Fibroblast of skin of left biceps (primary cell): ENCODE results near the gene NAV2.

Source experiments
- DNase-seq, 2 experiments: peaks; one replicate each; pipeline ENCODE4 v3.0.0-alpha.2; 2013; ENCODE audit warnings: low read depth in 2 of 2

NAV2 gene

DNA sequence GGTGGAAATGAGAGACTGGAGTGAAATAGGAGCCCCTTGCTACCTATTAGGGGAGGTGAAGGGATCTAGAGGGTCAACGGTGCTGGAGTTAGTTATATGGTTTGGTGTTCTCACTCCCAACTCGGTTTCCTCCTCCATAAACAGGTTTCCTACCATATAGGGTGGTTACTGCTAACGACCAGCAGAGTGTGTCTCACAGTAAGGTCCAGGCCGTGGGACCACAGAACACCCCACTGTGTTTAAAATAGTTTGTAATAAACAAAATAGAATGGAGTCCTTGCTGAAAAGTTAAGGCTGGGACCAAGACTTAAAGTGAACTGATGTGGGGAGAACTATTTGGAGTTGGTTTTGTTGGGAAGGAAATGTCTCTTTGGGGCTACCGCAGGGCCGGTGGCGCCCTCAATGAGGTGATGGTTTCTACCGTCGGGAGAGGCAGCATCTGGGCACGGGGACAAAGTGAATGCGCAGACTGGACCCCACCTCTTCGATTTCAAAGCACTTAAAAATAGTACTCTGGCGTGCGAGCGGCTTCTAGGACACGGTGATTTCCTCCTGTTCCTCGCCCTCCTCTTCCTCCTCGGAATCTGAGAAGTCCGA lies 443.1 kb downstream of the NAV2 start:
- DNase-seq = no peak

DNA sequence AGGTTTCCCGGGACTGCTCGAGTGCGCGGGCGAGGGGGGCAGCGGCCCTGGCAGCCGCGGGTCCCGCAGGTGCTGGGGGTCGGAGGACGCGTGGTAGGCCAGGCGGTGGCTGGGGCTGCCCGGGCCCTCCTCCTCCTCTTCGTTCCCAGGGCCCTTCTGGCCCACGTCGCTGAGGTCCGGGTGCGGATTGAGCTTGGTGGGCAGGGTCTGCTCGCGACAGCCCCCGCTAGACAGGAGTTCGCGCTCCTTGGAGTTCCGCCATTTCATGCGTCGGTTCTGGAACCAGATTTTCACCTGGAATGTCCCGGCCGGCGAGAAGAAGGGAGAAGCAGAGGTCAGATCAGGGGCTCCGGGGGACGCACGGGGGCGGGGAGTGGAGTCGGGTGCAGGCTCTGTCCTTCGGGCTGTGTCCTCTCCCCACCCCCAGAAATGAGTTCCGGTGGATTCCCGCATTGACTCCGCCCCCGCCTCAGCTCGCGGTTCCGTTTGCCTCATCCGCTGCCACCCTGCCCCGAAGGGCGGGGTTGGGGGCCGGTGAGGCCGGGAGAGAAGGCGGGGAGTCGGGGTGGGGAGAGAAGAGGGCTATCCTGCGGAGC lies 443.7 kb downstream of the NAV2 start:
- DNase-seq = no peak

DNA sequence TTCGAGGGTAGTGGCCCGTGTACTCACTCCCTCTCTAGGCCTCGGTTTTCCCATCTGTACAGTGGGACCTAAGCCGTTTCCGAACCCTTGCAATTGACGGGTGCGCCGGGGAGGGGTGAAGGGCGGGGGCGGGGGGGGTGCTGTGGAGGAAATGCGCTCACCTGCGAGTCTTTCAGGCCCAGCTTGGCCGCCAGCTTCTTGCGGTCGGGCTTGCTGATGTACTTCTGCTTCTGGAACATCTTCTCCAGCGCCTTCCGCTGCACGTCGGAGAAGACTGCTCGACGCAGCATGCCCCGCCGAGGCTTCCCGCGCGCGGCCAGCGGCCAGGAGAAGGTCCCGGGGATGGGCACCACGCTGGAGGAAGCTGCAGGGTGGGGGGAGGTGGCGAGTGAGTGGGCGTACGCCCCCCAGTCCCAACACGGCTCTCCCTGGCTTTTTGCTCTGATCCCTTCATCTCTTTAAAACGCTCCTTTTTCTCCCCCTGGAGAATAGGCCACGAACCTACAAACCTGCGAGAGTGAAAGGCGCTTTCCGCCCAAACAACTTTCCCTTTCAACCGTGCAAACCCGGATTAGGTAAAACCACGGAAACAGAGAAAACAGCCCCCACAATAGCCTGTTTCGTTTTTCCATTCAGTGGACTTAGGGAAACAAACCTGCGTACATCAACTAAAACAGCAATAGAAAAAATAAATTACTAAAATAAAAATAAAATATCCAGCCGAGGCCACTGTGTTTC lies 444.4 kb downstream of the NAV2 start:
- DNase-seq = no peak

DNA sequence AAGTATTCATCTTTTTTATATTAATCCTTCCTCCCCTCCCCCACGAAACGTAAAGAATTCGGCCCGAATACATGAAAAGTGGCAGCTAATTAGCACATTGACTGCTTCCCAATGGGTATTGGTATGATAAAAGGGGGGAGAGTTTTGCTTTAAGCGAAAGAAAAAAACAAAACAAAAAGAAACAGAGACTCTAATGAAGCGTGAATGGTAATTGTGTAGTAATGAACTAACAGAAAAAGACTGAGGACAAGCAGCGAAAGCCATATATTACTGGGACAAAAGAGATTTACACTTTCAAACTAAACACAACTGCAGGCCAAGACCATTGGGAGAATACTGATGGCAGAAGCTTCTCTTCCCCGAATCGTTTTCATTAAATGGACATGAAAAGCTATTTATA lies 445.1 kb downstream of the NAV2 start:
- no peak for DNase-seq

DNA sequence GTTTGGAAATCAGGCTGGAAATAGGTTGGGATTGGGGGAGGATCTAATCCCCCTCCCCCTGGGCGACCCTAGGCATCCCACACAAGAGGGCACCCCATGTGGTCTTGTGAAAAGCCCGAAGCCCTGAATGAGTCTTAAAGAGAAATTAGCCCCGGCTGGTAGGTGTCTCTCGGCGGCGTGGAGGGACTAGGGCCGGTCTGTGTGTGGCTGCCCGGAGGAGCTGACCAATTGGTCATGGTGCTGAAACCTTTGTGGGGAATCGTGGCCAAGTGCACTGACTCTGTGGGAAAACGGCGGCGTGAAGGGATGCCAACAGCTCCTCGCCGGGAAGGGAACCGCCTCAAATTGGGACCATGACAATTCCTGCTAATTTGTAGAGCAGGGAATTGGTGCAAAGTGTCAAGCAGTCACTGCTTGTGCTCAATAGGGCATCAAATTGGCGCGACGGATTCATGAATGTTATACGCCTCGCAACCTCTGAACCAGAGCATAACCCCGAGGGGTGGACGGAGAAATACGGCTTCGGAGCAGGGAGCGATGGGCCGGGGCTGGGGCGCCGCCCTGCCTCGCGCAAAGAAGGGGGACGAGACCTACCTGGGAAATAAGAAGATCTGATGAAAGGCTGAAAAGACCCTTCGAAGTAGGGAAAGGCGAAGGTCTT lies 446.1 kb downstream of the NAV2 start:
- DNase-seq = peak; percentile 10 to 24

DNA sequence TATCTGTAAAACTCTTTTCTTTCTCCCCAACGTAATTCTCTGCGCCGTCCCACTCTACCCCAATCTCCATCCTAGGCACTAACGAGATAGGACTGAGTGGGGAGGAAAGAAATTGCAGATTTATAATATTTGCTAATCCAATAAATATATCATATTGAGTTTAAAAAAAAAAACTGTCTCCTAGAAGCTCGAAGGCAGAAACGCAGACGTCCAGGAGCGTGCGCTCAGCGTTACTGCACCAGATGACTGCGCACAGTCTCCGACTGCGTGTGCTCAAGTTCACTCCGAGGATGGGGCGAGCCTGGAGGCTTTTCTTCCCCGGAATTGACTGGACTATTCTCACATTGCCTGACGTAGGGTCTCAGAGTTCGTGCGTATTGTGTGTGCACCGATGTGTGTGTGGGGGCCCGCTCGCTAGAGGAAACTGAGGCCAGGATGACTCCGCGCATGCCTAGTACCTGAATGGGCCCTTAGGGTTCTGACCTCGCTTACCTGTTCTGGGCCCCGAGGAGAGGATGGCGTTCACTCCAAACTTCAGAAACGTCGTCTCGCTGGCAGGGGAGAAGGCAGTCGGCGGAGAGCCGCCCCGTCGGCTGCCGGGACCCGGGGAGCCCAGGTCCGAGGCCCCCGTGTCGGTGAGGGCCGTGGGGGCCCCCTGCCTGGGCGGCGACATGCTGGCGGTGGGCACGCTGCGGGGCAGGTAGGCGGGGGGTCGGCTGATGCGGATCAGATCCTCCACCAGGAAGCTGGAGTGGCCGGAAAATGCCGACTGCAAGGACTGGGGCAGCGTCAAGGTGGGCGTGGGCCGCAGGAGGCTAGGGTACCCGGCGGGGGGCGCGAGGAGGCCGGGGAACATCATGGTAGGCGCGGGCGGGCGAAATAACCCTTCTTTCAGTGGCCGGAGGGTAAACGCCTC lies 447.1 kb downstream of the NAV2 start:
- DNase-seq = no peak

DNA sequence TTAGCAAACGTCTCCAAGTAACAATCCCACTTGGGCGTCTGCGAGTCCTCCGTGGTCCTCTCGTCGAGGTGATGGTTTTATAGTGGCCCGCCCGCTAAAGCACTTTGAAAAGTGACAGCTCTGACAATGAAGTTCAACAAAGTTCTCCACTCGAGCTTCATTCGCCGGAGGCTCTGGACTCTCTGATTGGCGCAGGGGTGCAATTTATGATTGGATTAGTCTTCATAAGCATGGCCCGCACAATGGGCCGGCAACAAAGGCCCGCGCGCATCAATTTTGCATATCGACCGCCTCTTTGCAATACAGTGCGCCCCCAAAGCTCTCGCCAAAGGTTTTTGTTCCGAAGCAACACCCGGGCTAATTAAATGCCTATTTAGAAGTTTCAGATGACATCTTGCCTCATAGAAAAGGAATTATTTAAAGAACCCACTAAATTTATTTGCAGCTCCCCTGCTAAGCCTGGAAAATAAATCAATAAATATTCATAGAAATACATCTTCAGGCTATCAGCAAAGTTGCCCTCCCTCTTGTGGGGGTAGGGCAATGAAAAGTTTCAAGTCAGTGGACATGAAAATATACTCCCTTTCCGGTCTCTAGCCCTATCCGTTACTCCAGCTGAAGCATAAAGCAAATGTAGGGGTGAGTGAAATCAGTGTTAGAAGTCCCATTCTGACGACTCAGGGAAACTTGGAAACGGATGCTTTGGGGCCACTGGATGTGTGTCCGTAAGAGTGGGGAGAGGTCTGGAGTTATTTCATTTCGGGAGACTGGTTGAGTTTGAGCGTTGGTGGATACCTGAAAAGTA lies 448.0 kb downstream of the NAV2 start, which contains the start of gene DBX1:
Gene DBX1, minus strand, starts transcription at position 51 of the 805 bp plus-strand sequence. CDS start 151 bp downstream, outside the sequence.
- no peak for DNase-seq

DNA sequence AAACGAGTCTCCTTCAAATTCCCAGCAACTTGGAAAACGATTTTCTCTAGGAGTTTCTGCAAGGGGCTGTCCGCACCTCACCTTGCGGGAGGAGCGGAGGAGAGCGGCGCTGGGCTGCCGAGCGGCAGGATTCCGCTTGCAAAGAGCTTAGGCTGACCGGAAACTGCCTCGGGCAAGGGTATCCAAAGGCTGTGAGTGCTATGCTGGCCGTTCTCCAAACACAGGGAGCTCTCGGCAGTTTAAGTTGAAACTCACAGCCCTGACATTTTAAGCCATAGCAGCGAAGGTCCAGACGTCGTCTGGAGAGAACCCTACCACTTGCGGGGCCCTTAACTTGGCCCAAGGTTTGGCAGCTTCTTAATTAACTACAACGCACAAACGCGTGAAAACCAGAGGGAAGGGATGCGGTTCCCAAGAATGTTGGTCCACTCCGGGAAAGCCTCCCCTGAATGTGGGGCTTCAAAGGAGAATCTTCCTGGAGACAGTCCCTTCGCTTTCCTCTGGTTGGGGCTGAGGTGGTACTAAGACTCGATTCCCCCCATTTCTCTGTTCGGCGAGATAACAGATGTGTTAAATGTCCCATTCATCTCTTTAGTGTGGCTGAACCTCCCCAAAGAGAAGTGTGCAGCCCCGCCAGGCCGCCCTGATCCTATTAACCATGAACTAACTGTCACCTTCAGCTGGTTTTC lies 448.7 kb downstream of the NAV2 start:
- DNase-seq = no peak

DNA sequence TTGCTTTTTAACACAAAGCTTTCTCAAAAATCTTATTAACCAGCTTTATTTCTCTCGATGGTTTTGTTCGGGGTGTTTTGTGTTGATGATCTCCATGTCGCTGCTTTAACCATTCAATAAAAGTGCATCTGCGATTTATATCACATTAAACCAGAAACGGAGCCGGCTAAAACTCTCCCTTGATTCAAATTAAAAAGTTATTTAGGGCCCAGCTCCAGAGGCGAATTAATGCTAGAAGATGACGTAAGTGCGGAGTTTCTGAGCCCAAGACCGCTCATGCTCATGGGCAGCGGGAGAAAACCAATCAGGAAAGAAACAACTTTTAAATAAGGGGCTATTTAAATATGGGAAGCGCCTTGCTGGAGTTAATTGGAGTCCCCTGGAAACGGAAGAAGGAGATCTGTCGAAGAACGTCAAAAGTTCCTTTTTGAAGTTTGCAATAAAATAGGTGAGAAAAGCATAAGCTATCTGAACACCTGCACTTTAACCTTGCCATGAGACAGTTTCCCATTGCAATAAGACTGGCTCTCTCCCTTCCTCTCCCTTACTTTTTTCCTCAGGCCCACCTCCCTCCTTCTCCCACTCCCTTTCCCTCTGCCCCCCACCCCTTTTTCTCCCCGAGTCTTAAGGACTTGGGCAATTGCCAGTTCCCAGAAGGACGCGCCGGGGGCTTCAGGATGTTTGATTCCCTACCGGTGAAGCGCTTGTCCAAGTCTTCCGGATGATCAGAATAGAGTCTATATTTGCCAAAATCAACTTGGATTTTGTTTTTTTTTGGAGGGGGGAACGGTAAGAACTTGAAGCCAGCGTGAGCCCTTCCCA lies 449.5 kb downstream of the NAV2 start:
- DNase-seq = no peak

DNA sequence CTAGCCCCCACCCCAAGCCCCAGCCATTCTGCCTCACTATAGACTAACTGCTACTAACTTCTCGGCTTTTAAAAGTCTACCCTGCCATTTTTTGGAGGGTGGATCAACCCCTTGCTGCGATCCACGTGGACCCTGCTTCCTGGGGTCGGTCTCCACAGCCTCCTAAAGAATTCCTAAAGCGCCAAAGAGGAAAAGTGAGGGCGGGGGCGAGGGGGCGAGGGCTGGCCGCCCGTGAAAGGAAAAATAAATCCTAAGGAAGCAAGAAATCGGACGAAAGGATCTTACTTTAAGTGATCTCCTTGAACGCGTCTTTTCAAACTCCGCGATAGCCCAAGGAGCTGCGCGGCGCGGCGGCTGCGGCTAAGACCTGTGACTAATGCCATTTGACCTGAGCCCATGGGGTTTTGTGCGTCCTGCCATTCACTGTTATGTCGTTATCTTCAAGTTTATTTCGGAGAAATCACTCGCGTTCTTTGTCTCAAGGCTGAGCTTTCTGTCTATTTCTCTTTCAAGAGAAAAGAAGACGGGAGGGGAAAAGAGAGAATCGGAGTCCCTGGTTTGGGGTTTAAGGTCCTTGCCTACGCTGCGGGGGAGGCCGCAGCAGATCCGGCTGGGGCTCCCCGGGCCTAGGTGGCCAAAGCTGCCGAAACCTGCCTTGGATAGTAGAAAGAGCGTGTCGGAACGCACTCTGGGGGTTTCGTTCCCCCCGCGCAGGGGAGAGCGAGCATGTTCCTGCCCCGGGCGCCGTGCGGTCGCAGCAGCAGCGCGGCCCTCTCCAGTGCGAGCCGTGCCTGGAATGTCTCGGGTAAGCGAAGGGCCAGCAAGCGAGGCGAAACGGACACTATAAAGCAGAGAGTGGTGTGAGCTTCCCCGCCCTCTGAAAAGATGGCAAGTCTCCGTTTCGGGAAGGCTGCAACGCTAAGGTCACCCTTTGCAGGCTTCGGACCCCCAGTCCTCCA lies 450.5 kb downstream of the NAV2 start:
- DNase-seq = no peak

DNA sequence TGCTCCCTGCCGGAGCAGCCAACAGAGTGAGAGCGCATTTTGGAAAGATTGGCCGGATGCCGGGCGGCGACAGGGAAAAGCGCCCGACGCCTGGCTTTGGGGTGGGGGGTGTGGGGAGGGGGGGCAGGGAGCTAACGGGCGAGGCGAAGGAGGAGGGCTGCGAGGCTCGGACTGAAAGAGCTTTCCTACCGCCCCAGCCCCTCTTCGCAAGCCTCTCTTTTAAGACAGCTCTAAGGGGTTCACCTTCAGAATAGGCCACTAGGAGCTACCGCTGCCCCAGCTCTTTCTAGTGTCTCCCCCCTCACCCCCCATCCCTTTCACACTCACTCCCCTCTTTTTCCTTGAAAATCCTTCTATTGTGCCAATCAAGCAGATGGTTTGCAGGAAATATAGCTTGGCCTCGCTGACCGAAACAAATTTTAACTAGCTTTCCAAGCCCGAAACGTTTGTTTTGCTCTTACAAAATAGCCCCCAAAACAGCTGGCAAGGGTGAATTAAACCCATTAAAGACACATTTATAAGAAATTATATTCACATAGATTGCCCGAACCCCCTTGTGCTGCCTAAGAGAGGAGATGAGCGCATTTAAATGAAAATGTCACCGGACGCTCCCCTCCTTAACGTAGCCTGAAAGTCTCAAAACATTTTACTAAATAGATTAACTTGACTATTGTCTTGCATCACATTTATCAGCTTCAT lies 451.3 kb downstream of the NAV2 start:
- DNase-seq = no peak
